ENCODE results near the gene CSNK2B. TPM values are rescaled to one million over a fixed set of nuclear protein-coding genes. Genes with fewer than 3 reads are reported as not detected.
A peak's percentile ranks its signal among the peaks of the same experiment; 100 is the strongest.

Gene CSNK2B
- total and polyA plus RNA-seq, 9 of the 15 experiments (the other 6 are each of a cell fraction or from before 2014, with no cell fraction given) = 120 to 1,126 (median 529) TPM

- TF ChIP-seq ZBTB43 (CRISPR knock-in tag; IDR thresholded peaks at IDR 0.05) (0 out of 2 replicates have a peak, but pooled peaks have one; percentile 58), ZC3H11A (IDR thresholded peaks at IDR 0.05; ENCODE audit: low read depth, low read length) (no peak), ZBTB2 (IDR thresholded peaks at IDR 0.05) (no peak; the same call in 1 of the 2 replicates), ERF (CRISPR knock-in tag; IDR thresholded peaks at IDR 0.05) (0 out of 2 replicates have a peak, but pooled peaks have one; percentile 28), HDGF (IDR thresholded peaks at IDR 0.05) (peak; percentile 22; the same call in 1 of the 2 replicates), ATF3 (IDR thresholded peaks at IDR 0.05) (no peak), ATF3 (CRISPR knock-in tag; conservative IDR thresholded peaks at IDR 0.05) (peak; percentile 63; the same call in 1 of the 2 replicates), ZNF655 (CRISPR knock-in tag; IDR thresholded peaks at IDR 0.05) (no peak), MCM7 (IDR thresholded peaks at IDR 0.05) (0 out of 4 replicates have a peak, but pooled peaks of 1 of the 2 experiments have one; percentile 10), CTCF (IDR thresholded peaks at IDR 0.05 in 2 of 3, conservative IDR thresholded peaks at IDR 0.05 in 1 of 3; ENCODE audit: insufficient read depth in 2 of 3, low read depth in 1 of 3, low read length in 3 of 3) (peak in 1 of 3 experiments; percentile 8; a peak in 1 of 6 replicates), MIER1 (IDR thresholded peaks at IDR 0.05; ENCODE audit: low read depth) (0 out of 2 replicates have a peak, but pooled peaks have one; percentile 32), ZNF41 (CRISPR knock-in tag; conservative IDR thresholded peaks at IDR 0.05) (no peak), ZNF449 (CRISPR knock-in tag; IDR thresholded peaks at IDR 0.05) (no peak), CSDE1 (IDR thresholded peaks at IDR 0.05) (0 out of 4 replicates have a peak, but pooled peaks of 1 of the 2 experiments have one; percentile 25), SNRNP70 (optimal IDR thresholded peaks at IDR 0.05; ENCODE audit: low read depth, low read length) (no peak), ZNF224 (CRISPR knock-in tag; IDR thresholded peaks at IDR 0.05) (0 out of 2 replicates have a peak, but pooled peaks have one; percentile 42), IRF1 (CRISPR knock-in tag; IDR thresholded peaks at IDR 0.05; ENCODE audit: borderline replicate concordance) (no peak)
Observed at GRCh38 chr6:31661262-31662123, 4.4 kb upstream of the CSNK2B start (continued).
